Measurements from ENCODE around the gene GABRB1.

GABRB1 gene

GRCh38 chr4:47203593-47203992 lies 172.2 kb downstream of the GABRB1 start:
- in situ Hi-C loops (cut with MboI; ENCODE audit: low sequenced_read_pairs): no loop called here

GRCh38 chr4:47207555-47207954 lies 176.2 kb downstream of the GABRB1 start:
- in situ Hi-C loops (cut with MboI; ENCODE audit: low sequenced_read_pairs): no loop called here

- in situ Hi-C loops (cut with MboI; ENCODE audit: low sequenced_read_pairs): no loop called here
Measured at GRCh38 chr4:47209833-47210232, 178.5 kb downstream of the GABRB1 start.

GRCh38 chr4:47210828-47211227 lies 179.5 kb downstream of the GABRB1 start:
- in situ Hi-C loops (cut with MboI; ENCODE audit: low sequenced_read_pairs): no loop called here

DNA sequence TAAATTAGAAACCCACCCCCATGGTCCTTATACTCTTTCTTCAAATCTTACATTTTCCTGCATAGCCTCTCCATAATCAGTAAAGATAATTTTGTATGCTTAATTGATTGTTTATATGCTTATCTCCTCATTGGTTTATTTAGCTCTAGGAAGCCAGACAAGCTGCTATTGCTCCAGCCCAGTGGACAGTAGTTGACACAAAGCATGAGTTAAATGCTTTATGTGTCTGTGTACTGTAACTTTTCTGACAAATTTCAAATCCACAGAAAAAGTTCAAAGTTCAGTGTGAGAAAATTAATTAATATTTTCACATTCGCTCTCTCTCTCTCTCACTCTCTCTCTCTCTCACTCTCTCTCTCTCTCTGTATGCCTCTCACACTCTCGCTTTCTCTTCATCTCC lies 181.7 kb downstream of the GABRB1 start:
- in situ Hi-C loops (cut with MboI; ENCODE audit: low sequenced_read_pairs): no loop called here

DNA sequence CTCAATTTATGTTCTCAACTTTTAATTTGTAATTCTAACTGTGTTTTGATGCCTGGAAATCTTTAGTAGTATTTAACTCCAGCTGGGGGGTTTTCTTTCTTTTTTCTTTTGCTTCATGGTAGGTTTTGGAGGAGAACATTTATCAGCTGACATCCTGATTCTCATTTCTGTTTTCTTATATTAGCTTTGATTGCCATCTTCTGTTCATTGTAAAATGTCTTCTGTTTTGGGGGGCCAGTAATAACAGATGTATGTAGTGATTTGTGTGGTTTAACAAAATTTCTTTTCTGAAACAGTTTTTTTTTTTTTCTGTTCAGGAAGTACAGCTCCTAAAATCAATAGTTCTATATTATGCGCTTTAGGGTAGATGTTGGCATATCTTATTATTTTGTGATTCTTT lies 182.2 kb downstream of the GABRB1 start:
- in situ Hi-C loops (cut with MboI; ENCODE audit: low sequenced_read_pairs): no loop called here

DNA sequence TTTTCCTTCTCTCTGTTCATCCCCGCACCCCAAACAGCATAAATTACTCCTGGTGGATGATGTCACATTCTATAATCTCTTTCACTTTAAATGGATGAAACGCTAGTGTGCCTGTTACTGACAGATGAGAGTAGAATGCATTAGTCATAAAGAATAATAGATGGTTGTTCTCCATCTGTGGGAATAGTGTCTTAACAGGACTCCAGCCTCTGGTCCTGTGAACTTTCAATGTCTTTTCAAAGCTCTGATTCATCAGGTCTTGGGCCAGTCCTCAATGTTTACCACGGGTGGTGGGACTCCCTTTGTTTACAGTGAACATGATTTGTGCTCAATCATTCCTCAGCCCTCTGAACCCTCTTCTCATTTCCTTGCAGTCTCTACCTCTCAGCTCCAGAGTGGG lies 182.6 kb downstream of the GABRB1 start:
- in situ Hi-C loops (cut with MboI; ENCODE audit: low sequenced_read_pairs): no loop called here

GRCh38 chr4:47215759-47216158 lies 184.4 kb downstream of the GABRB1 start:
- in situ Hi-C loops (cut with MboI; ENCODE audit: low sequenced_read_pairs): no loop called here

DNA sequence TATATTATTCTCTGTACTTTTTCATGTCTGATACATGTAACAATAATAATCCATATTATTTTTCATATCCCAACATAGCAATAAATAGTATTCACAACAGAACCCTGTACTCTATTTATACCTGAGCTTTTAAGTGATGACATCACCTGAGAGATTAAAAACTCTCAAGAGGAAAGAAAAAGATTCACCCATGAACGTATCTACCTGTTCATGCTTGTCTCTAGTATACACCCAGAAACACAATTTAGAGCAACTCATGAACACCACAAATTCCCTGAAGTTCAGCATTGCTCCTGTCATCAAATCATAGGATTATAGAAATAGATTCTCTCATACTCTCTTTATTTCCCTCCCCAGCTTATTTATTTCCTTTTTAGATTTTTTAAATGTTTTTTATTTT lies 185.9 kb downstream of the GABRB1 start:
- in situ Hi-C loops (cut with MboI; ENCODE audit: low sequenced_read_pairs): no loop called here

GRCh38 chr4:47217884-47218283 lies 186.5 kb downstream of the GABRB1 start:
- in situ Hi-C loops (cut with MboI; ENCODE audit: low sequenced_read_pairs): no loop called here

DNA sequence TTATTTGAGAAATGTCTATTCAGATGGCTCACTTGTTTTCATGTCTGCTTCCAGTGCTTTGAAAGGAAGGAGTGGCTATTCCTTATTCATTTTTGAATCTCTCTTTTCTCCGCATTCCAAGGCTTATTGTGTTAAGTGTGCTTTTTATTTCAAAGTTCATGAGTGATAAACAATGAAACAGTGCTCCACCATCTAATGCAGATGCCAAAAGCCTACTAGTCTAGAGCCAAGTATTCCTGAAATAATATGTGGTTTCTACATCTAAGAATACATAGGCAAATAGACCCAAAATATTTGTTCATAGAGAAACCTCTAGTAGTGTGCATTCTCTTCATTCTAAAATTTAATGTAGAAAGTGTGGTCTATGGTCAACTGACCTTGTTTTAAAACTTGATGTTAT lies 187.3 kb downstream of the GABRB1 start:
- in situ Hi-C loops (cut with MboI; ENCODE audit: low sequenced_read_pairs): no loop called here

- in situ Hi-C loops (cut with MboI; ENCODE audit: low sequenced_read_pairs): no loop called here
Measured at GRCh38 chr4:47219586-47219985, 188.2 kb downstream of the GABRB1 start.

GRCh38 chr4:47221721-47222120 lies 190.4 kb downstream of the GABRB1 start:
- in situ Hi-C loops (cut with MboI; ENCODE audit: low sequenced_read_pairs): no loop called here

DNA sequence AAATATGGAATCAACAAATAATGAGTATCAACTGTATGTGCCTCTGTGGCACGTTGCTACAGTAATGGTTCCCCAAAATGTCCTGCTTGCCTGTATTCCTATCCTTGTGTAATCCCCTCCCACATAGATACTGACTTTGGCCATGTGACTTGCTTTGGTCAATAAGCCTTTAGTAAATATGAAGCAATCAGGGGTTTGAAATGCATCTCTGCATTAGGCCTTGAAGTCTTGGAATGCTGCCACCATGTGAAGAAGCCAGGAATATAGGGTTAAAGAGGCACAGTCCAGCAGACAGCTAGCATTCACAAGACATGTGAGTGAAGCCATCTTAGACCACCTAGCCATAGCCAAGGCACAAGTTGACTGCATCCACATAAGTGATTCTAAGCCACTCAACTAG lies 190.9 kb downstream of the GABRB1 start:
- in situ Hi-C loops (cut with MboI; ENCODE audit: low sequenced_read_pairs): no loop called here

DNA sequence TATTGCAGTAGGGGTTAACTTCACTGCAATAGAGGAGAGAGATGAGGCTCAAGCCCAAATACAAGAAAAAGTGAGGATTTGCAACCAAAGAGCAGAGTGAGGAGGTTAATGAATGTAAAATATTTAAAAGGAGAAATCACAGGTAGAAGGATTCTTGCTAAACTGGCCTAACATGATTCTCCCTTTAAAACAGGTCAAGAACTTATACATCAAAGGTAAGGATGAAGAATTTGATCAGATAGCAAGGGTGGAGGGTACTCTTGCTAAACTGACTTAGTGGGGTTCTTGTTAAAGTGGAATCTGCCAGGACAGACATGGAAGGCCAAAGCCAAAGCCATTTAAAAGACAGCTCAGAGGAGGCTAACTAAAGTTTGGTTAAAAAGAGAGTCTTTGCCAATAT lies 193.0 kb downstream of the GABRB1 start:
- in situ Hi-C loops (cut with MboI; ENCODE audit: low sequenced_read_pairs): no loop called here

GRCh38 chr4:47235721-47236120 lies 204.4 kb downstream of the GABRB1 start:
- in situ Hi-C loops (cut with MboI; ENCODE audit: low sequenced_read_pairs): no loop called here

- in situ Hi-C loops (cut with MboI; ENCODE audit: low sequenced_read_pairs): no loop called here
Measured at GRCh38 chr4:47238667-47239066, 207.3 kb downstream of the GABRB1 start.

DNA sequence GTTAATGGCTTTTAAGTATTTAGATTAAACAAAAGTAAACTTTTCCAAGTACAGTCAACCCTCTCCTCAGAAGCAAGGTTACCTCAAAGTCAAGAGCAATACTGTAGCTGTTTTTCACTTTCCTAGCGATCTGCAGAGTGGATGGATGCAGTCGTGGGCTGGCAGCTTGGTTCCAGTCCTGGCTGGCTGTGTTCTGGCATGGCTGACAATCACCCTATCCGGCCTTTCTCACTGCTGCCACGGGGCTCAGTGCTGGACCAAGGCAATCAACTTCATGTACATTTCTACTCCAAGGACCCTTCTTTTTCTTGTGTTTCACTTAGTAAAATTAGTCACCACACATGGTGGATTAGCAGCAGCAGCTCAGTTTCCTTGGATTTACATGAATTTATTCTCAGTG lies 208.3 kb downstream of the GABRB1 start:
- in situ Hi-C loops (cut with MboI; ENCODE audit: low sequenced_read_pairs): no loop called here

- in situ Hi-C loops (cut with MboI; ENCODE audit: low sequenced_read_pairs): no loop called here
Measured at GRCh38 chr4:47251348-47252135, 220.2 kb downstream of the GABRB1 start.

- in situ Hi-C loops (cut with MboI; ENCODE audit: low sequenced_read_pairs): no loop called here
Measured at GRCh38 chr4:47263721-47264120, 232.4 kb downstream of the GABRB1 start.

GRCh38 chr4:47270201-47270888 lies 239.0 kb downstream of the GABRB1 start:
- in situ Hi-C loops (cut with MboI; ENCODE audit: low sequenced_read_pairs): no loop called here

GRCh38 chr4:47271291-47271690 lies 239.9 kb downstream of the GABRB1 start:
- in situ Hi-C loops (cut with MboI; ENCODE audit: low sequenced_read_pairs): no loop called here

DNA sequence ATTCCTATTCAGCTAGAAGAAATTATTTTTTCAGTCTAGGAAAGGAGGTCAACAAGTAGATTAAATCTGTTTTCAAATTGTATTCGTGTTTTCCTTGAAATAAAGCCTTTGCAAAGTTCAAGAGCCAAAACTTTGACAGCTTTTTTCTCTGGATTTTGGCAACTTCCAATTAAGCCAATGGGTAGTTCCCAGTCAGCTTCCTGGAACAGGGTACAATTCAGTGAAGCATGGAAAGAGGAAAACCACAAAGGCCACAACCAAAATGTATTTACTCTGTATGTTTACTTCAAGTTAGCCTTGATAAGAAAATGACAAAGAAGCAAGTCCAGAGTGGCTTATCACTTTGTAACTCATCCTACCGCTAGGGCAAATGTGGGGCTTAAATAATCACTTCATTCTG lies 243.5 kb downstream of the GABRB1 start:
- in situ Hi-C loops (cut with MboI; ENCODE audit: low sequenced_read_pairs): no loop called here
